Endodermal cell (in vitro differentiated cells): Measurements from ENCODE around the gene CCT8. TPM values are rescaled to one million over a fixed set of nuclear protein-coding genes. Genes with fewer than 3 reads are reported as not detected.

Source experiments
- DNase-seq: peaks from one replicate; pipeline ENCODE4 v3.0.0-alpha.2; 2017
- H3K27ac ChIP-seq: 2 replicates; pipeline ENCODE4 v1.5.1; 2013; ENCODE audit warnings: mild to moderate bottlenecking, low read depth, low read length, moderate library complexity
- H3K27me3 ChIP-seq: 2 replicates; pipeline ENCODE4 v1.6.1; 2013; ENCODE audit warnings: mild to moderate bottlenecking, low read length, moderate library complexity; ENCODE audit not compliant: insufficient read depth, control insufficient read depth, poor library complexity, severe bottlenecking
- H3K36me3 ChIP-seq: 2 replicates; pipeline ENCODE4 v1.7.0; 2013; ENCODE audit warnings: mild to moderate bottlenecking, low read length, moderate library complexity; ENCODE audit not compliant: control insufficient read depth, insufficient read depth
- H3K4me1 ChIP-seq: one replicate; pipeline ENCODE4 v1.7.0; 2013; ENCODE audit warnings: low read length; ENCODE audit not compliant: control insufficient read depth, insufficient read depth
- H3K4me3 ChIP-seq: 2 replicates; pipeline ENCODE4 v1.5.1; 2013; ENCODE audit warnings: mild to moderate bottlenecking, low read length, moderate library complexity
- H3K9ac ChIP-seq: 2 replicates; pipeline ENCODE4 v1.6.1; 2013; ENCODE audit warnings: mild to moderate bottlenecking, low read length, moderate library complexity; ENCODE audit not compliant: poor library complexity, severe bottlenecking; ENCODE audit errors: extremely low read depth
- H3K9me3 ChIP-seq: 2 replicates; pipeline ENCODE4 v1.6.1; 2013; ENCODE audit warnings: mild to moderate bottlenecking, low read length, moderate library complexity; ENCODE audit not compliant: control insufficient read depth
- H3K27ac Mint-ChIP-seq: 2 replicates; pipeline ENCODE4 v1.8.0; 2020; ENCODE audit warnings: mixed read lengths
- H3K27me3 Mint-ChIP-seq: 2 replicates; pipeline ENCODE4 v1.8.0; 2021; ENCODE audit warnings: mild to moderate bottlenecking, mixed read lengths; ENCODE audit not compliant: insufficient read depth
- H3K36me3 Mint-ChIP-seq: 2 replicates; pipeline ENCODE4 v1.8.0; 2020; ENCODE audit warnings: low read depth, mixed read lengths
- H3K4me1 Mint-ChIP-seq: 2 replicates; pipeline ENCODE4 v1.8.0; 2020; ENCODE audit warnings: mixed read lengths
- H3K4me3 Mint-ChIP-seq: 2 replicates; pipeline ENCODE4 v1.8.0; 2020; ENCODE audit warnings: mild to moderate bottlenecking, moderate library complexity, mixed read lengths
- H3K9me3 Mint-ChIP-seq: 2 replicates; pipeline ENCODE4 v1.8.0; 2020; ENCODE audit warnings: mild to moderate bottlenecking, mixed read lengths
- WGBS, 2 experiments: methylation state at CpG; one replicate each; pipeline versions ENCODE4 v1.1.5 to v1.1.7; 2013; ENCODE audit warnings: missing lambda C conversion rate in 2 of 2, mixed read lengths in 1 of 2; ENCODE audit not compliant: insufficient coverage in 1 of 2, insufficient read length in 1 of 2; 5-methylcytosine and 5-hydroxymethylcytosine counted together
- long read RNA-seq, 4 experiments: library from polyadenylated mRNA in 2 of 4; library from RNA in 1 of 4; library from capped mRNA in 1 of 4; stranded (forward) in 3 of 4; unstranded in 1 of 4; transcript quantifications; one replicate each; pipeline ENCODE4 v2.0.0, GENCODE V29; 2020 to 2021; ENCODE audit warnings: inconsistent platforms in 1 of 4
- polyA plus RNA-seq, 2 experiments: library from polyadenylated mRNA; stranded (reverse); fragments of 50-300 nt; gene quantifications; one replicate each; pipeline ENCODE4 v1.2.3, GENCODE V29; 2013
- total RNA-seq, 2 donors: library from RNA; stranded (reverse); fragmentation: NEBNext Ultra II Directional in 1 of 2; extraction: Animal tissue kit (Norgen Biotek cat#: 25700) in 1 of 2; gene quantifications; 2 replicates in 1 of 2; 3 replicates in 1 of 2; pipeline ENCODE4 v1.2.1, GENCODE V29; 2021
- TF ChIP-seq, protein P1 (sequence below): fragments of 200-600 bp; sonication (generic); conservative IDR thresholded peaks from 2 replicates; pipeline ENCODE4 v1.5.0; 2021; ENCODE audit warnings: antibody characterized with exemption, mild to moderate bottlenecking

Gene CCT8, protein sequence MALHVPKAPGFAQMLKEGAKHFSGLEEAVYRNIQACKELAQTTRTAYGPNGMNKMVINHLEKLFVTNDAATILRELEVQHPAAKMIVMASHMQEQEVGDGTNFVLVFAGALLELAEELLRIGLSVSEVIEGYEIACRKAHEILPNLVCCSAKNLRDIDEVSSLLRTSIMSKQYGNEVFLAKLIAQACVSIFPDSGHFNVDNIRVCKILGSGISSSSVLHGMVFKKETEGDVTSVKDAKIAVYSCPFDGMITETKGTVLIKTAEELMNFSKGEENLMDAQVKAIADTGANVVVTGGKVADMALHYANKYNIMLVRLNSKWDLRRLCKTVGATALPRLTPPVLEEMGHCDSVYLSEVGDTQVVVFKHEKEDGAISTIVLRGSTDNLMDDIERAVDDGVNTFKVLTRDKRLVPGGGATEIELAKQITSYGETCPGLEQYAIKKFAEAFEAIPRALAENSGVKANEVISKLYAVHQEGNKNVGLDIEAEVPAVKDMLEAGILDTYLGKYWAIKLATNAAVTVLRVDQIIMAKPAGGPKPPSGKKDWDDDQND
- 100 to 1,000 TPM; 279 to 281 TPM for total RNA-seq
- 248 TPM for polyA plus RNA-seq (2013, experiment 1 of 2)
- 227 TPM for polyA plus RNA-seq (2013, experiment 2 of 2)
- long read RNA-seq, experiment 1, partial matches to known transcripts = 45 of 199 reads
- long read RNA-seq, experiment 1, other reads (novel, unspliced or antisense) = 153 of 199 reads
- long read RNA-seq, experiment 2, transcript CCT8-201 (15 exons, 2,005 nt) = major isoform, 327 of 363 reads
- long read RNA-seq, experiment 2, partial matches to known transcripts = 17 of 363 reads
- long read RNA-seq, experiment 2, other reads (novel, unspliced or antisense) = 15 of 363 reads
- long read RNA-seq, experiment 3, transcript CCT8-201 (15 exons, 2,005 nt) = major isoform, 2,226 of 2,365 reads
- long read RNA-seq, experiment 3, transcript CCT8-204 (15 exons, 1,872 nt) = minor isoform, 16 of 2,365 reads
- long read RNA-seq, experiment 3, partial matches to known transcripts = 41 of 2,365 reads
- long read RNA-seq, experiment 3, other reads (novel, unspliced or antisense) = 82 of 2,365 reads
- long read RNA-seq, experiment 4, transcript CCT8-204 (15 exons, 1,872 nt) = minor isoform, 8 of 1,501 reads
- long read RNA-seq, experiment 4, transcript CCT8-201 (15 exons, 2,005 nt) = major isoform, 1,313 of 1,501 reads
- long read RNA-seq, experiment 4, partial matches to known transcripts = 123 of 1,501 reads
- long read RNA-seq, experiment 4, other reads (novel, unspliced or antisense) = 55 of 1,501 reads

DNA sequence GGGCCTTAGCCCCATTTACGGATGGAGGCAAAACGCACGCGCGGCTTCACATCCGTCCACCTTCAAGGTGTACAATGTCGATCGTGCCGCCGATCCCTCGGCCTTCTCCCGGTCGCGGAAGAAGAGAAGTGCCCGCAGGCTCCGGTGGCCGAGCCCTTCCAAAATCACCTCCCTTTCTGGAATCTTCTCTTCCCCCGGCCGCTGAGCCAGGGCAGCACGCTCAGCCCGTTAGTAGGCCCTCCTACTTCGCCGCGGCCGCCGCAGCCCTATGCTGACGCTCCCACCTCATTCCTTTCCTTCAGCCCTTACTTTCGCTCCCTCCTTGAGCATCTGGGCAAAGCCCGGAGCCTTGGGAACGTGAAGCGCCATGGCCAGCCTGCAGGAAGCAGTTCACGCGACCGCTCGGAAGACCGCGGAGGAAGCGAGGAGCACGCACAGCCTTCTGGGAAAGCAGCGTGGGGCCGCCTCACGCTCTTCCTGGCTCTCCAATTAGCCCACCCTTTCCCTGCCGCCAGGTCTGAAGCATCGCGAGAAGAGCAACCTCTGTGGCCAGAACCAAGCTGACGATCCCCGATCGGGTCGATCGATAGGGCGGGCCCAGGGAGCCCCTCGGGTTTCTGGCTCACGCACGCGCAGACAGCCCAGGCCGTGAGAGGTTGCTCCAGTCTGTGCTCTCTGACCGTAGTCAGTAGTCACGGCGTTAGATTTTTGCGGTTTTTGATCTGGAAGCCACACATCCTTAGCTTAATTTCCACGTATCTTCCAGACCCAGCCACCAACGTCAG lies at the start of gene CCT8:
CCT8 (minus strand) TSS at position 427 of the 785 bp plus-strand sequence; CDS start at position 369, 58 bp downstream.
- no peaks in the 10 kb centered on the region for H3K27me3 Mint-ChIP-seq
- Histone ChIP-seq H3K27me3 (no peaks in the 10 kb centered on the region), H3K9me3 (no peaks in the 10 kb centered on the region), H3K9ac (peak within 1 kb of the TSS; percentile 94), H3K27ac (peak within 1 kb of the TSS; percentile 91), H3K4me1 (no peaks in the 10 kb centered on the region), H3K4me3 (peak within 1 kb of the TSS; percentile 96), H3K36me3 (peaks cover 23% of the 10 kb centered on the region)
- peak within 1 kb of the TSS; percentile 99 for H3K4me3 Mint-ChIP-seq
- H3K4me1 Mint-ChIP-seq = peaks cover 13% of the 10 kb centered on the region
- H3K27ac Mint-ChIP-seq = peak within 1 kb of the TSS; percentile 100
- 0% methylated on average over 16 to 62 of the region's 62 CpGs for WGBS, 2 experiments
- TF ChIP-seq, protein P1, sequence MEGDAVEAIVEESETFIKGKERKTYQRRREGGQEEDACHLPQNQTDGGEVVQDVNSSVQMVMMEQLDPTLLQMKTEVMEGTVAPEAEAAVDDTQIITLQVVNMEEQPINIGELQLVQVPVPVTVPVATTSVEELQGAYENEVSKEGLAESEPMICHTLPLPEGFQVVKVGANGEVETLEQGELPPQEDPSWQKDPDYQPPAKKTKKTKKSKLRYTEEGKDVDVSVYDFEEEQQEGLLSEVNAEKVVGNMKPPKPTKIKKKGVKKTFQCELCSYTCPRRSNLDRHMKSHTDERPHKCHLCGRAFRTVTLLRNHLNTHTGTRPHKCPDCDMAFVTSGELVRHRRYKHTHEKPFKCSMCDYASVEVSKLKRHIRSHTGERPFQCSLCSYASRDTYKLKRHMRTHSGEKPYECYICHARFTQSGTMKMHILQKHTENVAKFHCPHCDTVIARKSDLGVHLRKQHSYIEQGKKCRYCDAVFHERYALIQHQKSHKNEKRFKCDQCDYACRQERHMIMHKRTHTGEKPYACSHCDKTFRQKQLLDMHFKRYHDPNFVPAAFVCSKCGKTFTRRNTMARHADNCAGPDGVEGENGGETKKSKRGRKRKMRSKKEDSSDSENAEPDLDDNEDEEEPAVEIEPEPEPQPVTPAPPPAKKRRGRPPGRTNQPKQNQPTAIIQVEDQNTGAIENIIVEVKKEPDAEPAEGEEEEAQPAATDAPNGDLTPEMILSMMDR = no peak
- DNase-seq = peak; percentile 99
- H3K36me3 Mint-ChIP-seq = peaks cover 17% of the 10 kb centered on the region
- H3K9me3 Mint-ChIP-seq = peaks cover 5% of the 10 kb centered on the region

GRCh38 chr21:29121759-29122158 lies 48.3 kb upstream of the CCT8 start:
- H3K27ac ChIP-seq = no peak overlapping the region
- TF ChIP-seq, protein P1 = no peak
- 96% methylated on average over 1 of the region's 1 CpG; no CpG with 5 or more reads in 1 of the 2 experiments for WGBS, 2 experiments

More at GRCh38 chr21:29121759-29122158, 48.3 kb upstream of the CCT8 start:
- Histone ChIP-seq H3K4me3 (no peak overlapping the region), H3K27me3 (no peaks in the 10 kb centered on the region), H3K36me3 (no peaks in the 10 kb centered on the region), H3K4me1 (no peaks in the 10 kb centered on the region), H3K9ac (no peak overlapping the region), H3K9me3 (no peaks in the 10 kb centered on the region)
- no peak for DNase-seq
- H3K4me3 Mint-ChIP-seq = no peak overlapping the region
- no peaks in the 10 kb centered on the region for H3K36me3 Mint-ChIP-seq
- no peaks in the 10 kb centered on the region for H3K27me3 Mint-ChIP-seq
- H3K9me3 Mint-ChIP-seq = no peaks in the 10 kb centered on the region
- no peaks in the 10 kb centered on the region for H3K4me1 Mint-ChIP-seq
- no peak overlapping the region for H3K27ac Mint-ChIP-seq
